ENCODE measurements around the gene C3orf18. TPM values are rescaled to one million over a fixed set of nuclear protein-coding genes. Genes with fewer than 3 reads are reported as not detected.

The C3orf18 gene
- total and polyA plus RNA-seq, 2 experiments from 2014 or later, result 2.9 to 5.6 TPM

DNA sequence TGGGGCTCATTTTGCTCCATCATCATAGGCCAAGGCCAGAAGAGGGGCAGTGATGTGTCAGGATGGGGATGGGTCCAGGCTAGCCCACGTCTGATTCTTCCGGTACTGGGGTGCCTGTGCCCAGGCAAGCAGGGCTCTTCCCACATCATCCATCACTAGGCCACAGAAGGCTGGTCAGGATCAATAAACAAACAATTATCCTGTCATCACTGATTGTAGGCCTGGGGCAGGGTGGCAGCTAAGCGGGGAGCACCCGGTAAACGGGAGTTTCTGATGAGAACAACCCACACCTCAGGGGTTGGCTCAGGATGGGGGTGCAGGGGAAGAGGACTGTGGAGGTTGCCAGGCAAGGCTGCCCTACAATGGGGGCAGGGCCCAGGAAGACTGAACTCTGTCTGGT is 46.0 kb downstream of the C3orf18 start:
- H4K20me1 ChIP-seq (ENCODE audit: insufficient read depth, poor library complexity, severe bottlenecking), result no peaks in the 10 kb centered on the region
- no peak overlapping the region for H3K4me2 ChIP-seq
- TF ChIP-seq EZH2phosphoT487 (IDR thresholded peaks at IDR 0.05; ENCODE audit: low read depth, severe bottlenecking, unreplicated experiment), result no peak
- TF ChIP-seq, protein P1, sequence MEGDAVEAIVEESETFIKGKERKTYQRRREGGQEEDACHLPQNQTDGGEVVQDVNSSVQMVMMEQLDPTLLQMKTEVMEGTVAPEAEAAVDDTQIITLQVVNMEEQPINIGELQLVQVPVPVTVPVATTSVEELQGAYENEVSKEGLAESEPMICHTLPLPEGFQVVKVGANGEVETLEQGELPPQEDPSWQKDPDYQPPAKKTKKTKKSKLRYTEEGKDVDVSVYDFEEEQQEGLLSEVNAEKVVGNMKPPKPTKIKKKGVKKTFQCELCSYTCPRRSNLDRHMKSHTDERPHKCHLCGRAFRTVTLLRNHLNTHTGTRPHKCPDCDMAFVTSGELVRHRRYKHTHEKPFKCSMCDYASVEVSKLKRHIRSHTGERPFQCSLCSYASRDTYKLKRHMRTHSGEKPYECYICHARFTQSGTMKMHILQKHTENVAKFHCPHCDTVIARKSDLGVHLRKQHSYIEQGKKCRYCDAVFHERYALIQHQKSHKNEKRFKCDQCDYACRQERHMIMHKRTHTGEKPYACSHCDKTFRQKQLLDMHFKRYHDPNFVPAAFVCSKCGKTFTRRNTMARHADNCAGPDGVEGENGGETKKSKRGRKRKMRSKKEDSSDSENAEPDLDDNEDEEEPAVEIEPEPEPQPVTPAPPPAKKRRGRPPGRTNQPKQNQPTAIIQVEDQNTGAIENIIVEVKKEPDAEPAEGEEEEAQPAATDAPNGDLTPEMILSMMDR (IDR thresholded peaks at IDR 0.05; ENCODE audit: poor library complexity), result no peak
- no peak for TF ChIP-seq EZH2 (IDR thresholded peaks at IDR 0.05; ENCODE audit: borderline replicate concordance)
- H3K9me2 ChIP-seq (replicated peaks; ENCODE audit: insufficient read depth), result no peaks in the 10 kb centered on the region
- no peak overlapping the region for H3K27ac ChIP-seq
- peaks cover 4% of the 10 kb centered on the region for H3K27me3 ChIP-seq
- H3K4me3 ChIP-seq, result no peak overlapping the region
- WGBS (ENCODE audit: low lambda C conversion rate, missing lambda C conversion rate), result 44% methylated on average over 5 of the region's 5 CpGs
- no peaks in the 10 kb centered on the region for H3K36me3 ChIP-seq (replicated peaks; ENCODE audit: insufficient read depth, low read depth)
- DNase-seq (ENCODE audit: low spot score), result no peak
- no peak overlapping the region for H2AFZ ChIP-seq
- no peaks in the 10 kb centered on the region for H3K79me2 ChIP-seq
- peaks cover 6% of the 10 kb centered on the region for H3K4me1 ChIP-seq (ENCODE audit: insufficient read depth)
- no peaks in the 10 kb centered on the region for H3K9me3 ChIP-seq (ENCODE audit: low read depth)

DNA sequence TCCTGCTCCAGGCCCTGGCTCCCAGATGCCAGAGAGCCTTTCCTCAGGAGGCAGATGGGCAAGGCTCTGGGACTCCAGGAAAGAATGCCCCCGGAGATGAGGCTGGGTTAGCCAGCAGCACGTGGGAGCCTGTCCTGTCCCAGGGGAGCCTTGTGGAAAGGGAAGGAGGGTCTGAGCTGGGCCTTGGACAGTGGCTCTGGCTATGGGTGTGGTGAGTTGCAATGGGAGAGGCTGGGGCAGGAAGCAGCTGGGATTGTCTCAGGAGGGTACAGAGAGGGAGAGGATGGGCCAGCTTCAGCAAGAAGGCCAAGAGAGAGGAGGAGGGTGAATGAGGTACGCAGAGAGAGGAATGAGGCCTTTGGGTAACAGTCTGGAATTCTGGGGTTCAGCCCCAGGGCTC is 46.7 kb downstream of the C3orf18 start:
- no peak overlapping the region for H3K4me2 ChIP-seq
- 61% methylated on average over 3 of the region's 3 CpGs for WGBS (ENCODE audit: low lambda C conversion rate, missing lambda C conversion rate)
- DNase-seq (ENCODE audit: low spot score), result no peak

DNA sequence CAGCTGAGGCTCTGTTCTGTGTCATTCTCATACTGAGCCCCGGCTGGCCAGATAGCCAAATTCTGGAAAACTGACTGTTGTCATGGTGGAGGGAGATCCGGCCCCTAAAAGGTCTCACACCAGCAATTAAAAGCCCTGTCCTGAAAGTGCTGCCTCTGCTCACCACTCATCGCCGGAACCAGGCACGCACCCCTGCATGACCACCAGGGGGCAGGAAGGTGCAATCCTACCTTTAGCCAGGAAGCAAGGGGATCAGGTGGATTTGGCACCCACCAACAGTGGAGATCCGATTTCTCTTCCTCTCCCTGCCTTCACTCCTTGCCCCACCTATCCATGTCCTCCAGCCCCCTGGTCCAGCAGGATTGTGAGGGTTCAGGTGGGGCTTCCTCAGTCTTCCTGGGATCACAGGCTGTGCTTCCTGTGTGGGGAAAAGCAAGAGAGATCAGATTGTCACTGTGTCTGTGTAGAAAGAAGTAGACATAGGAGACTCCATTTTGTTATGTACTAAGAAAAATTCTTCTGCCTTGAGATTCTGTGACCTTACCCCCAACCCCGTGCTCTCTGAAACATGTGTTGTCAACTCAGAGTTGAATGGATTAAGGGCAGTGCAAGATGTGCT is 48.0 kb downstream of the C3orf18 start:
- Histone ChIP-seq H3K36me3 (replicated peaks; ENCODE audit: insufficient read depth, low read depth) (no peaks in the 10 kb centered on the region), H3K79me2 (no peaks in the 10 kb centered on the region), H4K20me1 (ENCODE audit: insufficient read depth, poor library complexity, severe bottlenecking) (no peaks in the 10 kb centered on the region), H3K4me2 (no peak overlapping the region), H3K27me3 (peaks cover 4% of the 10 kb centered on the region), H3K4me3 (no peak overlapping the region), H2AFZ (no peak overlapping the region), H3K9me2 (replicated peaks; ENCODE audit: insufficient read depth) (no peaks in the 10 kb centered on the region), H3K27ac (no peak overlapping the region), H3K9me3 (ENCODE audit: low read depth) (no peaks in the 10 kb centered on the region), H3K4me1 (ENCODE audit: insufficient read depth) (peaks cover 26% of the 10 kb centered on the region)
- 8% methylated on average over 7 of the region's 7 CpGs for WGBS (ENCODE audit: low lambda C conversion rate, missing lambda C conversion rate)
- DNase-seq (ENCODE audit: low spot score), result peak; percentile 81
- TF ChIP-seq EZH2 (IDR thresholded peaks at IDR 0.05; ENCODE audit: borderline replicate concordance) (no peak), EZH2phosphoT487 (IDR thresholded peaks at IDR 0.05; ENCODE audit: low read depth, severe bottlenecking, unreplicated experiment) (no peak)
- TF ChIP-seq, protein P1 (IDR thresholded peaks at IDR 0.05; ENCODE audit: poor library complexity), result peak; percentile 81

More for the DNA sequence above, 46.7 kb downstream of the C3orf18 start:
- no peaks in the 10 kb centered on the region for H3K9me2 ChIP-seq (replicated peaks; ENCODE audit: insufficient read depth)
- no peak overlapping the region for H3K27ac ChIP-seq
- H4K20me1 ChIP-seq (ENCODE audit: insufficient read depth, poor library complexity, severe bottlenecking), result no peaks in the 10 kb centered on the region
- H2AFZ ChIP-seq, result no peak overlapping the region
- no peak overlapping the region for H3K4me3 ChIP-seq
- no peaks in the 10 kb centered on the region for H3K79me2 ChIP-seq
- H3K4me1 ChIP-seq (ENCODE audit: insufficient read depth), result peaks cover 14% of the 10 kb centered on the region
- H3K9me3 ChIP-seq (ENCODE audit: low read depth), result no peaks in the 10 kb centered on the region
- H3K27me3 ChIP-seq, result peaks cover 4% of the 10 kb centered on the region
- TF ChIP-seq, protein P1 (IDR thresholded peaks at IDR 0.05; ENCODE audit: poor library complexity), result no peak
- TF ChIP-seq EZH2phosphoT487 (IDR thresholded peaks at IDR 0.05; ENCODE audit: low read depth, severe bottlenecking, unreplicated experiment) (no peak), EZH2 (IDR thresholded peaks at IDR 0.05; ENCODE audit: borderline replicate concordance) (no peak)
- H3K36me3 ChIP-seq (replicated peaks; ENCODE audit: insufficient read depth, low read depth), result no peaks in the 10 kb centered on the region
